H9 (cell line): ENCODE data around the gene EXOSC2. TPM values are rescaled to one million over a fixed set of nuclear protein-coding genes. Genes with fewer than 3 reads are reported as not detected.

Source experiments
- DNase-seq: peaks from one replicate; pipeline ENCODE4 v3.0.0-alpha.2; 2017
- H2AFZ ChIP-seq: one replicate; pipeline ENCODE4 v1.6.1; 2013; ENCODE audit warnings: mild to moderate bottlenecking, low read length, control low read depth, moderate library complexity
- H2AK5ac ChIP-seq: 2 replicates; pipeline ENCODE4 v1.6.1; 2013; ENCODE audit warnings: low read length, control low read depth, mixed read lengths; ENCODE audit not compliant: insufficient read length
- H2BK120ac ChIP-seq: one replicate; pipeline ENCODE4 v1.6.1; 2013; ENCODE audit warnings: low read depth, mild to moderate bottlenecking, low read length, control low read depth, inconsistent platforms; ENCODE audit not compliant: poor library complexity, severe bottlenecking
- H2BK12ac ChIP-seq: 2 replicates; pipeline ENCODE4 v1.6.1; 2013; ENCODE audit warnings: low read length, control low read depth, mixed read lengths, low read depth; ENCODE audit not compliant: insufficient read length
- H2BK15ac ChIP-seq: 2 replicates; pipeline ENCODE4 v1.6.1; 2013; ENCODE audit warnings: low read depth, low read length, control low read depth
- H2BK20ac ChIP-seq: one replicate; pipeline ENCODE4 v1.6.1; 2013; ENCODE audit warnings: low read depth, mild to moderate bottlenecking, low read length, control low read depth, inconsistent platforms; ENCODE audit not compliant: poor library complexity, severe bottlenecking
- H2BK5ac ChIP-seq: 2 replicates; pipeline ENCODE4 v1.6.1; 2013; ENCODE audit warnings: low read length, control low read depth, mixed read lengths; ENCODE audit not compliant: insufficient read length
- H3K14ac ChIP-seq: 2 replicates; pipeline ENCODE4 v1.6.1; 2013; ENCODE audit warnings: low read length, control low read depth; ENCODE audit not compliant: insufficient read depth
- H3K18ac ChIP-seq: 2 replicates; pipeline ENCODE4 v1.6.1; 2013; ENCODE audit warnings: low read depth, mild to moderate bottlenecking, mixed read lengths, low read length, control low read depth; ENCODE audit not compliant: insufficient read length
- H3K23ac ChIP-seq: 2 replicates; pipeline ENCODE4 v1.6.1; 2013; ENCODE audit warnings: low read length, control low read depth, mixed read lengths, low read depth; ENCODE audit not compliant: insufficient read length
- H3K23me2 ChIP-seq: 2 replicates; pipeline ENCODE4 v1.6.1; 2013; ENCODE audit warnings: low read depth, mild to moderate bottlenecking, mixed read lengths, low read length, control low read depth; ENCODE audit not compliant: insufficient read length, poor library complexity, severe bottlenecking
- H3K27ac ChIP-seq: 2 replicates; pipeline ENCODE4 v1.5.1; 2013; ENCODE audit warnings: low read length, control low read depth, mixed read lengths, low read depth; ENCODE audit not compliant: insufficient read length
- H3K27me3 ChIP-seq: 2 replicates; pipeline ENCODE4 v1.6.1; 2013; ENCODE audit warnings: low read length, control low read depth, inconsistent platforms; ENCODE audit not compliant: insufficient read depth
- H3K4ac ChIP-seq: 2 replicates; pipeline ENCODE4 v1.6.1; 2013; ENCODE audit warnings: low read depth, mild to moderate bottlenecking, control low read depth, inconsistent platforms, low read length, moderate library complexity
- H3K4me1 ChIP-seq: 2 replicates; pipeline ENCODE4 v1.6.1; 2013; ENCODE audit warnings: low read length, control low read depth, inconsistent platforms; ENCODE audit not compliant: insufficient read depth
- H3K4me2 ChIP-seq: 2 replicates; pipeline ENCODE4 v1.6.1; 2013; ENCODE audit warnings: low read length, control low read depth, mixed read lengths; ENCODE audit not compliant: insufficient read length, insufficient read depth
- H3K56ac ChIP-seq: 2 replicates; pipeline ENCODE4 v1.6.1; 2013; ENCODE audit warnings: low read depth, mild to moderate bottlenecking, mixed read lengths, low read length, control low read depth; ENCODE audit not compliant: insufficient read length
- H3K79me1 ChIP-seq: 2 replicates; pipeline ENCODE4 v1.6.1; 2013; ENCODE audit warnings: low read depth, mild to moderate bottlenecking, moderate library complexity, low read length, control low read depth, inconsistent platforms; ENCODE audit not compliant: insufficient read depth, poor library complexity, severe bottlenecking
- H3K79me2 ChIP-seq: 2 replicates; pipeline ENCODE4 v1.6.1; 2013; ENCODE audit warnings: low read length, control low read depth, inconsistent platforms; ENCODE audit not compliant: insufficient read depth
- H3K9ac ChIP-seq: 2 replicates; pipeline ENCODE4 v1.6.1; 2013; ENCODE audit warnings: low read length, control low read depth, mixed read lengths; ENCODE audit not compliant: insufficient read length; ENCODE audit errors: extremely low read depth
- H3K9me3 ChIP-seq: one replicate; pipeline ENCODE4 v1.6.1; 2013; ENCODE audit warnings: low read depth, low read length, inconsistent platforms; ENCODE audit not compliant: control insufficient read depth
- H3T11ph ChIP-seq: one replicate; pipeline ENCODE4 v1.6.1; 2013; ENCODE audit warnings: mild to moderate bottlenecking, low read length, control low read depth, inconsistent platforms
- H4K20me1 ChIP-seq: one replicate; pipeline ENCODE4 v1.6.1; 2013; ENCODE audit not compliant: control insufficient read depth, insufficient read length, insufficient read depth
- H4K5ac ChIP-seq: 2 replicates; pipeline ENCODE4 v1.6.1; 2013; ENCODE audit warnings: low read depth, mild to moderate bottlenecking, mixed read lengths, low read length, control low read depth; ENCODE audit not compliant: insufficient read length
- H4K8ac ChIP-seq: replicated peaks from 2 replicates; pipeline ENCODE4 v1.6.1; 2013; ENCODE audit warnings: low read length, control low read depth, mixed read lengths, low read depth; ENCODE audit not compliant: insufficient read length
- H4K91ac ChIP-seq: 2 replicates; pipeline ENCODE4 v1.6.1; 2013; ENCODE audit warnings: low read depth, mild to moderate bottlenecking, moderate library complexity, mixed read lengths, low read length, control low read depth; ENCODE audit not compliant: insufficient read length
- H3K27ac Mint-ChIP-seq, 3 experiments: 2 replicates in 2 of 3; 3 replicates in 1 of 3; pipeline ENCODE4 v1.8.0; 2020 to 2021; ENCODE audit warnings: mixed read lengths in 3 of 3, mild to moderate bottlenecking in 1 of 3, moderate library complexity in 1 of 3
- H3K27me3 Mint-ChIP-seq: 2 replicates; pipeline ENCODE4 v1.8.0; 2021; ENCODE audit warnings: low read depth, mild to moderate bottlenecking, moderate library complexity, mixed read lengths
- H3K36me3 Mint-ChIP-seq, 3 experiments: 2 replicates in 2 of 3; 3 replicates in 1 of 3; pipeline ENCODE4 v1.8.0; 2020 to 2021; ENCODE audit warnings: low read depth in 3 of 3, mixed read lengths in 3 of 3; ENCODE audit not compliant: insufficient read depth in 1 of 3
- H3K4me1 Mint-ChIP-seq, 2 experiments: 2 replicates each; pipeline ENCODE4 v1.8.0; 2020; ENCODE audit warnings: mixed read lengths in 2 of 2
- H3K4me3 Mint-ChIP-seq, 2 experiments: 2 replicates in 1 of 2; 3 replicates in 1 of 2; pipeline ENCODE4 v1.8.0; 2020 to 2021; ENCODE audit warnings: mild to moderate bottlenecking in 2 of 2, mixed read lengths in 2 of 2, moderate library complexity in 1 of 2
- H3K9me3 Mint-ChIP-seq, 2 experiments: 2 replicates in 1 of 2; 3 replicates in 1 of 2; pipeline ENCODE4 v1.8.0; 2020; ENCODE audit warnings: mild to moderate bottlenecking in 2 of 2, mixed read lengths in 2 of 2, moderate library complexity in 1 of 2
- WGBS: extraction: QIAGEN DNeasy Blood & Tissue Kit; methylation state at CpG from one replicate; pipeline ENCODE4 v1.1.7; 2013; ENCODE audit warnings: missing lambda C conversion rate, low lambda C conversion rate, mixed read lengths; ENCODE audit not compliant: insufficient read length; ENCODE audit errors: extremely low coverage; 5-methylcytosine and 5-hydroxymethylcytosine counted together
- total RNA-seq: library from RNA; stranded (reverse); gene quantifications from 2 replicates; pipeline ENCODE4 v1.2.1, GENCODE V29; 2021
- TF ChIP-seq, protein P1 (sequence below): fragments of 200-600 bp; sonication (generic); conservative IDR thresholded peaks from 3 replicates; pipeline ENCODE4 v1.8.0; 2021; ENCODE audit warnings: antibody characterized with exemption, mild to moderate bottlenecking

The EXOSC2 gene
- total RNA-seq, 1 experiment from 2014 or later: 94.5 TPM

DNA sequence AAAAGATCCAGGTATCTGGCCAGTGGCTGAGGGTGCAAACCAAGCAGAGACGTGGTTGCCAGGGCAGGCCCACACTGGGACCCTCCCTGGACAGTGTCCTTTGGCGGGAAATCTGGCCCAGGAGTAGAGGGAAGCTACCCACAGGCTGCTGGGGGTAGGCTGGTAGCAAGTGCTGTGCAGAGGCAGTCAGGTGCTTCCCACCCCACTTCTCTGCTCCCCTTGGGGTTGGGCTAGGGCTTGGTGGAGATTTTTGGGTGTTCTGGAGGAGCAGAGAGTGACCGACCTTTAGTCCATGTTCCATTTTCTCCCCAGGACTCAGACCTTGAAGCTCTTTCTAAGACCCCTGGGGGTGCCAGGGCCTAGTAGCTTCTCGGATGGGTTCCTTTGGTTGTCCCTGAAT is 23.6 kb upstream of the EXOSC2 start:
- no peak overlapping the region for H2BK15ac ChIP-seq
- H3K23ac ChIP-seq: no peak overlapping the region
- Mint-ChIP-seq H3K9me3 (no peaks in the 10 kb centered on the region; a peak in 3 of 5 replicates), H3K27me3 (peaks cover 76% of the 10 kb centered on the region), H3K4me3 (no peak overlapping the region), H3K27ac (no peak overlapping the region), H3K36me3 (peaks cover 0 to 1% (median 0%) of the 10 kb centered on the region in 3 experiments; a peak in 1 of 7 replicates), H3K4me1 (peaks cover 10 to 13% of the 10 kb centered on the region in 2 experiments)
- no peak overlapping the region for H3K9ac ChIP-seq
- no peak overlapping the region for H3K14ac ChIP-seq
- TF ChIP-seq, protein P1, sequence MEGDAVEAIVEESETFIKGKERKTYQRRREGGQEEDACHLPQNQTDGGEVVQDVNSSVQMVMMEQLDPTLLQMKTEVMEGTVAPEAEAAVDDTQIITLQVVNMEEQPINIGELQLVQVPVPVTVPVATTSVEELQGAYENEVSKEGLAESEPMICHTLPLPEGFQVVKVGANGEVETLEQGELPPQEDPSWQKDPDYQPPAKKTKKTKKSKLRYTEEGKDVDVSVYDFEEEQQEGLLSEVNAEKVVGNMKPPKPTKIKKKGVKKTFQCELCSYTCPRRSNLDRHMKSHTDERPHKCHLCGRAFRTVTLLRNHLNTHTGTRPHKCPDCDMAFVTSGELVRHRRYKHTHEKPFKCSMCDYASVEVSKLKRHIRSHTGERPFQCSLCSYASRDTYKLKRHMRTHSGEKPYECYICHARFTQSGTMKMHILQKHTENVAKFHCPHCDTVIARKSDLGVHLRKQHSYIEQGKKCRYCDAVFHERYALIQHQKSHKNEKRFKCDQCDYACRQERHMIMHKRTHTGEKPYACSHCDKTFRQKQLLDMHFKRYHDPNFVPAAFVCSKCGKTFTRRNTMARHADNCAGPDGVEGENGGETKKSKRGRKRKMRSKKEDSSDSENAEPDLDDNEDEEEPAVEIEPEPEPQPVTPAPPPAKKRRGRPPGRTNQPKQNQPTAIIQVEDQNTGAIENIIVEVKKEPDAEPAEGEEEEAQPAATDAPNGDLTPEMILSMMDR: no peak
- H4K8ac ChIP-seq: no peak overlapping the region
- no peak overlapping the region for H2AK5ac ChIP-seq
- no peak overlapping the region for H3K27ac ChIP-seq
- H3T11ph ChIP-seq: no peak overlapping the region
- peaks cover 35% of the 10 kb centered on the region for H3K27me3 ChIP-seq
- H2AFZ ChIP-seq: no peak overlapping the region
- no peaks in the 10 kb centered on the region for H3K9me3 ChIP-seq
- WGBS: no CpG with 5 or more reads among the region's 4 CpGs
- no peak overlapping the region for H2BK120ac ChIP-seq
- no peaks in the 10 kb centered on the region for H3K79me1 ChIP-seq
- H3K23me2 ChIP-seq: no peaks in the 10 kb centered on the region
- no peak overlapping the region for H4K5ac ChIP-seq
- no peak overlapping the region for H2BK20ac ChIP-seq
- H4K91ac ChIP-seq: no peak overlapping the region
- H3K18ac ChIP-seq: no peak overlapping the region
- H3K4ac ChIP-seq: no peak overlapping the region
- no peaks in the 10 kb centered on the region for H3K79me2 ChIP-seq
- DNase-seq: no peak
- no peaks in the 10 kb centered on the region for H4K20me1 ChIP-seq
- no peak overlapping the region for H3K56ac ChIP-seq
- no peak overlapping the region for H3K4me2 ChIP-seq
- no peak overlapping the region for H2BK12ac ChIP-seq
- H3K4me1 ChIP-seq: no peaks in the 10 kb centered on the region; the same call in 1 of the 2 replicates
- H2BK5ac ChIP-seq: no peak overlapping the region
